PC-9 (cell line): ENCODE measurements around the gene OS9. TPM values are rescaled to one million over a fixed set of nuclear protein-coding genes. Genes with fewer than 3 reads are reported as not detected.

Experiments
- BruUV-seq: library from RNA; stranded (reverse); fragments of 400-500 nt; replicated peaks from 2 replicates; lab custom pipeline; 2021; lab: Mats Ljungman, UMichigan
- CTCF ChIA-PET: fragments of 300-600 bp; sonication (Branson Sonifier 250); formaldehyde crosslinking; loops from one replicate; lab custom pipeline; 2022; ENCODE audit warnings: antibody characterized with exemption; lab: Charles Lee
- POLR2A ChIA-PET: fragments of 300-600 bp; sonication (Branson Sonifier 250); formaldehyde crosslinking; loops from one replicate; lab custom pipeline; 2022; ENCODE audit warnings: antibody characterized with exemption; ENCODE audit not compliant: unreplicated experiment; lab: Charles Lee
- DNase-seq, 2 experiments: peaks; one replicate each; pipeline versions ENCODE4 v3.0.0 to v3.0.0-alpha.2; 2015 to 2022; ENCODE audit warnings: mixed read lengths in 1 of 2
- H2AFZ ChIP-seq: fragments of 200-600 bp; sonication (generic); 2 replicates; pipeline ENCODE4 v1.8.1; 2017; ENCODE audit warnings: antibody characterized with exemption
- H3F3A ChIP-seq: fragments of 200-600 bp; sonication (generic); 2 replicates; pipeline ENCODE4 v1.8.1; 2017; ENCODE audit warnings: antibody characterized with exemption, mild to moderate bottlenecking, low read depth; ENCODE audit not compliant: insufficient read depth
- H3K27ac ChIP-seq: fragments of 200-600 bp; sonication (generic); 2 replicates; pipeline ENCODE4 v1.6.1; 2016; ENCODE audit warnings: mixed run types
- H3K27me3 ChIP-seq: fragments of 200-600 bp; sonication (generic); 2 replicates; pipeline ENCODE4 v1.6.1; 2016; ENCODE audit warnings: low read depth, mixed run types; ENCODE audit not compliant: insufficient read depth
- H3K36me3 ChIP-seq: fragments of 200-600 bp; sonication (generic); 2 replicates; pipeline ENCODE4 v1.6.1; 2016; ENCODE audit warnings: low read depth, mixed run types
- H3K4me1 ChIP-seq: fragments of 200-600 bp; sonication (generic); replicated peaks from 2 replicates; pipeline ENCODE4 v1.6.1; 2016; ENCODE audit warnings: mixed run types; ENCODE audit not compliant: insufficient read depth
- H3K4me2 ChIP-seq: fragments of 200-600 bp; sonication (generic); 2 replicates; pipeline ENCODE4 v1.6.1; 2017; ENCODE audit warnings: mixed run types
- H3K4me3 ChIP-seq: fragments of 200-600 bp; sonication (generic); 2 replicates; pipeline ENCODE4 v1.6.1; 2016; ENCODE audit warnings: mixed run types
- H3K79me2 ChIP-seq: fragments of 200-600 bp; sonication (generic); 2 replicates; pipeline ENCODE4 v1.6.1; 2017; ENCODE audit warnings: low read depth, mixed run types
- H3K9me2 ChIP-seq: fragments of 200-600 bp; sonication (generic); 2 replicates; pipeline ENCODE4 v1.8.1; 2017; ENCODE audit warnings: mild to moderate bottlenecking; ENCODE audit not compliant: insufficient read depth
- H3K9me3 ChIP-seq: fragments of 200-600 bp; sonication (generic); 2 replicates; pipeline ENCODE4 v1.8.1; 2016; ENCODE audit warnings: low read depth; ENCODE audit not compliant: insufficient read depth
- H4K20me1 ChIP-seq: fragments of 200-600 bp; sonication (generic); 2 replicates; pipeline ENCODE4 v1.8.1; 2017; ENCODE audit not compliant: insufficient read depth
- CTCF ChIP-seq: fragments of 200-600 bp; sonication (generic); conservative IDR thresholded peaks from 2 replicates; pipeline ENCODE4 v1.6.1; 2017; ENCODE audit warnings: mixed run types, antibody characterized with exemption, mild to moderate bottlenecking, moderate library complexity
- EZH2 ChIP-seq: fragments of 200-600 bp; sonication (generic); IDR thresholded peaks from 2 replicates; pipeline ENCODE4 v1.8.0; 2017; ENCODE audit warnings: antibody characterized with exemption, low read depth
- intact Hi-C: fragments of 100-400 bp; cut with micrococcal nuclease; formaldehyde crosslinking; loops from one replicate; pipeline ENCODE4 v1.10.0; 2022; ENCODE audit not compliant: unreplicated experiment
- total RNA-seq: library from RNA; stranded (reverse); gene quantifications from 2 replicates; pipeline ENCODE4 v1.2.3, GENCODE V29; 2021

Gene OS9
- total RNA-seq, 1 experiment from 2014 or later: 96.7 TPM

- no peak overlapping the region for H2AFZ ChIP-seq
- peaks cover 5% of the 10 kb centered on the region for H3K79me2 ChIP-seq
- TF ChIP-seq EZH2 (no peak), CTCF (peak; percentile 27; the same call in 1 of the 2 replicates)
- no peaks in the 10 kb centered on the region for H3K9me2 ChIP-seq
- H3K36me3 ChIP-seq: peaks cover 2% of the 10 kb centered on the region; the same call in 1 of the 2 replicates
- H3F3A ChIP-seq: peaks cover 18% of the 10 kb centered on the region
- no TSS peak for BruUV-seq
- H3K4me1 ChIP-seq: peaks cover 13% of the 10 kb centered on the region
- H3K27ac ChIP-seq: no peak overlapping the region
- 0 out of 2 replicates have a peak, but pooled peaks cover 1% of the 10 kb centered on the region for H3K27me3 ChIP-seq
- ChIA-PET POLR2A (no interaction called here), CTCF (no interaction called here)
- H3K4me3 ChIP-seq: no peak overlapping the region
- peak in 1 of 2 experiments; percentile 51 for DNase-seq
- peak overlapping the region; percentile 30 for H3K4me2 ChIP-seq
- intact Hi-C loops: no loop called here
- H3K9me3 ChIP-seq: no peaks in the 10 kb centered on the region
- no peaks in the 10 kb centered on the region for H4K20me1 ChIP-seq
These were observed 48.2 kb downstream of the OS9 start for GRCh38 chr12:57741844-57742738.

GRCh38 chr12:57743769-57744168 is 49.8 kb downstream of the OS9 start:
- Histone ChIP-seq H3K4me2 (peak overlapping the region; percentile 76), H3K9me2 (no peaks in the 10 kb centered on the region), H3K9me3 (no peaks in the 10 kb centered on the region), H3K79me2 (peaks cover 5% of the 10 kb centered on the region), H4K20me1 (no peaks in the 10 kb centered on the region), H3K27ac (peak overlapping the region; percentile 90; the same call in 1 of the 2 replicates), H2AFZ (peak overlapping the region; percentile 75), H3K4me3 (peak overlapping the region; percentile 75), H3F3A (peaks cover 32% of the 10 kb centered on the region), H3K27me3 (no peaks in the 10 kb centered on the region), H3K4me1 (peaks cover 13% of the 10 kb centered on the region), H3K36me3 (peaks cover 6% of the 10 kb centered on the region; the same call in 1 of the 2 replicates)
- ChIA-PET CTCF (interaction anchor here (0.8 kb wide), 1 partner anchor 17 kb away, joined by 4 read pairs; no protein-coding TSS in a partner anchor), POLR2A (interaction anchor here (0.6 kb wide), 1 partner anchor 206 kb away, joined by 8 read pairs; no protein-coding TSS in a partner anchor)
- intact Hi-C loops: loop anchor here (2.0 kb wide), 1 partner anchor 17 kb away; no protein-coding TSS in a partner anchor
- no TSS peak for BruUV-seq
- DNase-seq: no peak
- no peak for TF ChIP-seq EZH2
- no peak for TF ChIP-seq CTCF

GRCh38 chr12:57744194-57744776 is 50.4 kb downstream of the OS9 start:
- peak overlapping the region; percentile 75 for H2AFZ ChIP-seq
- no peaks in the 10 kb centered on the region for H3K9me2 ChIP-seq
- peaks cover 6% of the 10 kb centered on the region for H3K79me2 ChIP-seq
- no peaks in the 10 kb centered on the region for H3K9me3 ChIP-seq
- no peaks in the 10 kb centered on the region for H3K27me3 ChIP-seq
- CTCF ChIA-PET: interaction anchor here (0.5 to 0.8 kb wide), 2 partner anchors 18 to 308 kb away, joined by 4 to 10 read pairs; no protein-coding TSS in a partner anchor
- POLR2A ChIA-PET: interaction anchor here (0.5 to 0.7 kb wide), 7 partner anchors 18 to 1747 kb away, joined by 3 to 15 read pairs (median 8); partner anchors contain the start of gene SUOX
- H3K27ac ChIP-seq: peak overlapping the region; percentile 90
- no peak for TF ChIP-seq CTCF
- no peak for TF ChIP-seq EZH2
- DNase-seq: peak; percentile 65 to 72
- intact Hi-C loops: loop anchor here (2.0 kb wide), 1 partner anchor 17 kb away; no protein-coding TSS in a partner anchor
- peaks cover 9% of the 10 kb centered on the region; the same call in 1 of the 2 replicates for H3K36me3 ChIP-seq
- peaks cover 13% of the 10 kb centered on the region for H3K4me1 ChIP-seq
- no peaks in the 10 kb centered on the region for H4K20me1 ChIP-seq
- peak overlapping the region; percentile 75 for H3K4me3 ChIP-seq
- TSS peak; percentile 46 for BruUV-seq
- peaks cover 36% of the 10 kb centered on the region for H3F3A ChIP-seq
- H3K4me2 ChIP-seq: peak overlapping the region; percentile 76
